Erythroblast (primary cell): Measurements from ENCODE around the gene AFF3.

ENCODE experiments used
- GATA1 ChIP-seq: IDR thresholded peaks from 2 replicates; pipeline ENCODE4 v1.6.1; 2011; ENCODE audit warnings: low read depth, mild to moderate bottlenecking, control low read depth, low read length, moderate library complexity
- POLR2A ChIP-seq: IDR thresholded peaks from 2 replicates; pipeline ENCODE4 v1.6.1; 2011; ENCODE audit warnings: mild to moderate bottlenecking, low read length

DNA sequence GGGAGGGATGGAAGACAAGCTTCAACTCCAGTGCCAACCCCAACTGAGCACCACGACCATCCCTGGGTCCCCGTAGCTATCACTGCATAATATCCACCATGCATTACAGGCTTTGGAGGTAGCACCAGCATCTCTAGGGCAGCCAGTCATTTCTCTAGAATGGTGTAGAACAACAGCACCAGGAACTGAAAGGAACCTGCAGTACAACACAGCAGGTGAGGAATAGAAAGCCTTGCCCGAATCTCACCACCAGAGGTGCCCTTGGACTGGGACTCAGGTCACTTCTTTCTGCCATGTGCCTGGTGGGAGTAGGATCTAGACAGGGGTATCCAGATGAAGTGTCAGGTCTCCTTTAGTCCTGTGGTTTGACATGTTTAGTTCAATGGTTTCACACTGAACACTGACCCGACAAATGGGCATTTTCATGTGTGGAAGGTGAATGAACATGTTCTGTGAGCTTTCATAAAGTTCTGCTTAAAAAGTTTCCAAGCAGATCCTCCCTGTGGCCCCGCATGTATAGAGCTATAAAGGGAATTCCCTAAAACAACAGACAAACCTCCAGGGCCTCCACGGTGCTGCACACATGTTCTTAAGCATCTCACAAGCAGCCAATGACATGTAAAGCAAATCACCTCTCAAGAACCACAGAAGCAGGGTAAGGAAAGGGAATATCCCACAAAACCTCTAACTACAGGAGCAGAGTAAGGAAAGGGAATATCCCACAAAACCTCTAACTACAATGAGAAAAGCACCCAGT lies 208.3 kb downstream of the AFF3 start:
- TF ChIP-seq POLR2A (no peak), GATA1 (no peak)
